GM04504 (cell line): ENCODE data around the gene PHLDB3.
A peak's percentile ranks its signal among the peaks of the same experiment; 100 is the strongest.

ENCODE experiments used
- DNase-seq: peaks from one replicate; pipeline ENCODE4 v3.0.0-alpha.2; 2012; ENCODE audit warnings: low read depth

The PHLDB3 gene

GRCh38 chr19:43496960-43497359 lies 7.6 kb downstream of the PHLDB3 start:
- no peak for DNase-seq

DNA sequence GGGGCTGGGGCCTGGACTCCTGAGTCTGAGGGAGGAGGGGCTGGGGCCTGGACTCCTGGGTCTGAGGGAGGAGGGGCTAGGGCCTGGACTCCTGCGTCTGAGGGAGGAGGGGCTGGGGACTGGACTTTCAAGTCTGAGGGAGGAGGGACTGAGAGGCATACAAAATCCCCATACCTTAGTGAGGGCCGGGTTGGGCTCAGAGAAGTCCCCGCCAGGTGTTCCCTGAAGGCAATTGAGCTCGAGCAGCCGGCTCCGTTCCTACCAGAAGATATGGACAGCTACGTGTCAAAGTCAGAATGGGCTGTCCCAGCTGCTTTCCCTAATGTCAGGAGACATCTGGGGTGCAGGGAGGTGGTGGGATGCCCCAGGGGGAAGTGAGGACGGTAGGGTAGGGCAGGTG lies 9.5 kb downstream of the PHLDB3 start:
- DNase-seq, result no peak

- DNase-seq, result no peak
These were observed 13.8 kb downstream of the PHLDB3 start for GRCh38 chr19:43490759-43491158.

DNA sequence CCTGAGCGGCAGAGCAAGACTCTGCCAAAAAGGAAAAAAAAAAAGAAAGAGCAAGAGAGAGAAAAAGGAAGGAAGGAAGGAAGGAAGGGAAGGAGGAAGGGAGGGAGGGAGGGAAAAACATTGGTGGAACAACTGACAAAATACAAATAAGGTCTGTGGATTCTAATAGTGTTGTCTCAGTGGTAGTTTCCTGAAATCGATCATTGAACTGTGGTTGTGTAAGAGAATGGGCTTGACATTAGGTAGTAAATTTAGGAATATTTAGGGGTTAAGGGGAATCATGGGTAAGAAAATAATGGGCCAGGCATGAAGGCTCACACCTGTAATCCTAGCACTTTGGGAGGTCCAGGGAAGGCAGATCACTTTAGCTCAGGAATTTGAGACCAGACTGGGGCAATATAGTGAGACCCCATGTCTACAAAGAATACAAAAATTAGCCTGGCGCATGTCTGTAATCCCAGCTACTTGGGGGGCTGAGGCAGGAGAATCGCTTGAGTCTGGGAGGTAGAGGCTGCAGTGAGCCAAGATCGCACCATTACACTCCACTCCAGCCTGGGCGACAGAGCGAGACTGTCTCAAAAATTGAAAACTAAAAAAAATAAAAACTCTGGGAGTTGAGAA lies 14.5 kb downstream of the PHLDB3 start:
- no peak for DNase-seq

DNA sequence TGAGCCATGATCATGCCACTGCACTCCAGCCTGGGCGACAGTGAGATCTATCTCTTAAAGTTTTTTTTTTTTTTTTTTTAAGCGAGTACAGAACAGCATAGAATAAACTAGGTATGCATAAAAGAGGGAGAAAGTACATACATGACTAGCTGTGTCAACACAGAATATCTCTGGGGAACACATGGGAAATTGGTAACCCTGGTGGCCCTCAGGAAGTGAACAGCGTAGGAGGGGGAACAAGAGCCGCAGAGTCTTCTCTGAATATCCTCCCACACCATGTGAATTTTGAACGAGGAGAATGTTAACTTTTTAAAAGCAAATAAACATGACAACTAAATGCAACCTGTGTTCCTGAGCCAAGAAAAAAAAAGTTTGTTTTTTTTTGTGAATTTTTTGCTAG lies 15.2 kb downstream of the PHLDB3 start:
- DNase-seq, result no peak

DNA sequence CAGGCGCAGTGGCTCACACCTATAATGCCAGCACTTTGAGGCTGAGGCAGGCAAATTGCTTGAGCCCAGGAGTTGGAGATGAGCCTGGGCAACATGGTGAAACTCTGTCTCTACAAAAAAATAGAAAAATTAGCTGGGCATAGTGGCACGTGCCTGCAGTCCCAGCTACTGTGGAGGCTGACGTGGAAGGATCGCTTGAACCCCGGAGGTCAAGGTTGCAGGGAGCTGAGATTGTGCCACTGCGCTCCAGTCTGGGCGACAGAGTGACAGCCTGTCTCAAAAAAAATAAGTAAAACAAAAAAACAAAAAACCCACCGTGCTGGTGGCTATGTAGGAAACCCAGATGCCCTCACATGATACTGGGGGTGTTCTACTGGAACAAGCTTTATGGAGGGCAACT lies 16.4 kb downstream of the PHLDB3 start:
- DNase-seq, result no peak

GRCh38 chr19:43486412-43486811 lies 18.1 kb downstream of the PHLDB3 start:
- DNase-seq, result no peak

DNA sequence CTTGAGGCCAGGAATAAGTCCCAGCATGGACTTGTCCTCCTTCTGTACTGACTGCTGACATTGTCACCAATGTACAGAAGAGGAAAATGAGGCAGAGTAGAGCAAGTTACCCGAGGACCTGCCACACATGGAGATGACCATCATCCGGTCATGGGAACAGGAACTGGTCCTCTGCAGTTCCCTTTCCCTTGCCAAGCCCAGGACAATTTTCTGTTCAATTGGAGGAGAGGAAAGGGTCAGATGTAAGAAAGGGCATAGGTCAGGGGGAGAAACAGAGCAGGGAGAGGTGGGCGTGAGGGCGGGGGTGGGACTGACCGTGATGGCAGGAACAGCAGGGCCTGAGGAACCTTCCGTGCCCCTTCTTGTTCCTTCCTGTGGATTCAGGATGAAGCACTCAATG lies 18.6 kb downstream of the PHLDB3 start:
- no peak for DNase-seq

DNA sequence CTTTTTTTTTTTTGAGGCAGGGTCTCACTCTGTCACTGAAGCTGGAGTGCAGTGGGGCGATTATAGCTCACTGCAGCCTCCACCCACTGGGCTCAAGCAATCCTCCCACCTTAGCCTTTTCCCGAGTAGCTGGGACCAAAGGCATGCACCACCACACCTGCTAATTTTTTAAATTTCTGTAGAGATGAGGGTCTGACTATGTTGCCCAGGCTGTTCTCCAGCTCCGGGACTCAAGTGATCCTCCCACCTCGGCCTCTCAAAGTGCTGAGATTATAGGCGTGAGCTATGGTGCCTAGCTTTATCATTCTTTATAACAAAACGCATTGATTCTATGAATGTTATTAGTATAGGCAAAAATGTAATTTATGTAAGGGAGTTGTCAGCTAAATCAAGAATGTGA lies 21.3 kb downstream of the PHLDB3 start:
- no peak for DNase-seq

- DNase-seq, result no peak
These were observed 22.4 kb downstream of the PHLDB3 start for GRCh38 chr19:43482193-43482592.

- no peak for DNase-seq
These were observed 22.8 kb downstream of the PHLDB3 start for GRCh38 chr19:43481701-43482100.

DNA sequence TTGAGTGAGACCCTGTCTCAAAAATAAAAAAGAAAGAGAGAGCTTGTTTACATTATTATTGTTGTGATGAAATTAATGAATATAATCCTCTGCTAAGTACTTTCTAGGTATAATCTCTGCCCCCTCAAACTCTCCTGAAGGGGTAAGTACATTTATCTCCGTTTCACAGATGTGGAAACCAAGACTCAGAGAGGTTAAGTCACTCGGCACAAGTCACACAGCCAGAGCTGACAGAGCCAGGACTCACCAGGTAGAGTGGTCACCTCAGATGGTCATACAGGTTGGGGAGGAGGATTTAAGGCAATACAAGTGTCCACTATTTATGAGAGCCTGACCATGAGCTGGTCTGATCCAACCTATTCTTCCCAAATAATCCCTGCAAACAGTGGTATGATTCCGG lies 24.0 kb downstream of the PHLDB3 start:
- no peak for DNase-seq

- no peak for DNase-seq
These were observed 24.5 kb downstream of the PHLDB3 start for GRCh38 chr19:43479961-43480561.

DNA sequence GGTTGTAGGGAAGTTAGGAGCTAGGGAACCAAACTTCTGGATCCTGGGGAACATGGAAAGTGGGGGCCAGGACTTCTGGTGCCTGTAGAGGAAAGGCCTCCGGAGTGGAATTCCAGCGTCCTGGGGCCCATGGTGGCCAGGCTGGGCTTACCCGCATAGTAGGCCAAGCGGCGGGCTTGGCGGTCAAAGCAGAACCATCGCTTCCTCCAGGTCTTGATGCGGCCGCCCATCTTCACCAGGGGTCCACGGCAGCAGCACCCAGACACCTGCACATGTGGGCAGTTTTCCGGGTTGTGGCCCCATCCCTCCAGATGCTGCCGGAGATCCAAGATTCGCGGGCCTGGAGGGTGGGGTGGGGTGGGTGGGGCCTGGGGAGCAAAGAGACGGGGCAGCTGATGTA lies 25.3 kb downstream of the PHLDB3 start:
- DNase-seq, result no peak

GRCh38 chr19:43478323-43478722 lies 26.2 kb downstream of the PHLDB3 start:
- DNase-seq, result no peak

DNA sequence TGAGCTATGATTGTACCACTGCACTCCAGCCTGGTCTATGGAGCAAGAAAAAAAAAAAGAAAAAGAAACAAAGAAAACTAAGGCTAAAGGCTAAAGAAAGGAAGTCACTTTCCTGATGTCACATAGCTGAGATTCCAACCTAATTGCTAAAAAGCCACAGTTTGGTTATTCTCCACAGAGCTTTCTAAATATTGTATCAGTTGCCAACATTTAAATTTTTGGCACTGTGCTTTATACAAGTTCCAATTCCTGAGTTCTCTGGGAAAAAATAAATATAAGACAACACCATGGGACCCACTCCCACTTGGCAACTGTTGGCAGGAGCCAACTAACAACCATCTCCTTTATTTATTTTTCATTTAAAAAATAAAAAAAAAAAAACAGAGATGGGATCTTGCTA lies 27.9 kb downstream of the PHLDB3 start:
- peak; percentile 77 for DNase-seq

- peak; percentile 77 for DNase-seq
These were observed 29.4 kb downstream of the PHLDB3 start for GRCh38 chr19:43474986-43475705.

DNA sequence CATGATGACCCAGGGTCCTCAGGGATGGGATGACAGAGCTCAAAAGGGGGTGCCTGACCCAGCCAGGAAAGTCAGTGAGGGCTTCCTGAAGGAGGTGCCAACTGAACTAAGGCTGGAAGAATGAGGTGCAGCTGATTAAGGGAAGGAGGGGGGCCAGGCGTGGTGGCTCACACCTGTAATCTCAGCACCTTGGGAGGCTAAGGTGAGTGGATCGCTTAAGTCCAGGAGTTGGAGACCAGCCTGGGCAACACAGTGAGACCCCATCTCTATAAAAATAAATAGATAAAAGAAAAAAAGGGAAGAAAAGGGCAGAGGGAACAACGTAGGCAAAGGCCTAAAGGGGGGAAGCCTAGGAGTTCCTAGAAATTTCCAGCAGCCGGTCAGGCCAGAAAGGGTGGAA lies 30.1 kb downstream of the PHLDB3 start:
- DNase-seq, result no peak

DNA sequence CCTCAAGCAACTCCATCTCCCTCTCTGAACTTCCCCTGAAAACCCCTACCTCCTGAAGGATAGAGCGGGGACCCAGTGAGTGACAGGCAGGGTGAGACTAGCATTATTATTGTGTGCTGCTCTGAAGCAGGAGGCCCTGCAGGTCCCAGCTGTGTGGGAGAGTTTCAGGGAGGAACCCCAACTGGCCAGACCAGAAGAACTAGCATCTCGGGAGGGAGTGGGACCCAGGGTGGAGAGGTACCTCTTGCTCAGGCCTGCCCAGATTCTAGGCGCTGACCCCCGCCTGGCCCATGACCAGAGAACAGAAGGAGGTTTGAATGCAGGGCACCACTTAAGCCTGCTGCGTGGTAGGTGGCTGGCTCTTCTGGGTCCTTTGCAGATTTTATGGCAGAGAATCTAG lies 33.5 kb downstream of the PHLDB3 start:
- DNase-seq, result no peak

DNA sequence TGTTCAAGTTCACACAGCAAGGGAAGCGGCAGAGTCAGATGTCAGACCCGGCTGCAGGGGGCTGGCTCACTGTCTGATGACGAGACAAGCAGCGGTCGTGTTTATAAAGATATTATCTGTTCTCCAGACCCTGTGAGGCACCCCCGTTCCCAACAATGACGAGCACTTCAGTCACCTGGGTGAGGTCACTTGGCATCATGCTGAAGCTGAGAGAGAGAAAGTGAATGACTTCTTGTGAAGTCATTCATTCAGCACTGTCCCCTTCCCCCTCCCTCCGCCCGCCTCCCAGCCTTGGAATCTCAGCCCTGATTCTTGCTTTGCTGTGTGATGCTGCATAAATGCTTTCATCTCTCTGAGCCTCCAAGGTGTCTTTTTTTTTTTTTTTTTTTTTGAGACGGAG lies 34.3 kb downstream of the PHLDB3 start:
- DNase-seq, result no peak

DNA sequence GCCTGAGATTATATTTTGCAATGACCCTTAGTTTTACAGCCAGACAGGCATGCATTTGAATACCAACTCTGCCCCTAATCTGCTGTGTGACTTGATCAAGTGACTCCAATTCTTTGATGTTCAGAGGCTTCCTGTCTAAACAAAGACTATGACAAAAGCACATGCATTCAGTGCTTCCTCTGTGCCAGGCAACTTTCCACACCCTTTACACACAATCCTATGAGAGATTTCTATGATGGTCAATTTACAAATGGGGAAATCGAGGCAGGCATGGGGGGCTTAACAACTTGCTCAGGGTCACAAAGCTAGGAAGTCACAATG lies 35.4 kb downstream of the PHLDB3 start:
- DNase-seq, result no peak

- DNase-seq, result no peak
These were observed 36.0 kb downstream of the PHLDB3 start for GRCh38 chr19:43468354-43469159.

- DNase-seq, result no peak
These were observed 36.8 kb downstream of the PHLDB3 start for GRCh38 chr19:43467730-43468129.
